WTC11 (cell line): ENCODE data around the gene COL25A1. TPM values are rescaled to one million over a fixed set of nuclear protein-coding genes. Genes with fewer than 3 reads are reported as not detected.

Experiments used
- ATAC-seq: fragments of 200-7000 bp; cut with Tn5 transposase; 2 replicates; pipeline ENCODE4 v1.10.0; 2021; ENCODE audit warnings: mild to moderate bottlenecking, moderate library complexity
- CTCF ChIA-PET: fragments of 300-600 bp; sonication (Branson Sonifier 250); formaldehyde crosslinking; loops from one replicate; lab custom pipeline; 2021; ENCODE audit warnings: antibody characterized with exemption; lab: Charles Lee
- POLR2A ChIA-PET: fragments of 350-600 bp; sonication (Branson Sonifier 250); formaldehyde crosslinking; loops from one replicate; lab custom pipeline; 2021; ENCODE audit warnings: antibody characterized with exemption; lab: Charles Lee
- DNase-seq: peaks from one replicate; pipeline ENCODE4 v3.0.0; 2021; ENCODE audit warnings: low spot score
- H3K27ac Mint-ChIP-seq: 2 replicates; pipeline ENCODE4 v1.8.0; 2021; ENCODE audit warnings: mixed read lengths
- H3K27me3 Mint-ChIP-seq: 2 replicates; pipeline ENCODE4 v1.8.0; 2021; ENCODE audit warnings: low read depth, mild to moderate bottlenecking, moderate library complexity, mixed read lengths
- H3K36me3 Mint-ChIP-seq: 2 replicates; pipeline ENCODE4 v1.8.0; 2021; ENCODE audit warnings: mixed read lengths
- H3K4me1 Mint-ChIP-seq: 2 replicates; pipeline ENCODE4 v1.8.0; 2022; ENCODE audit warnings: mixed read lengths
- H3K4me3 Mint-ChIP-seq: 2 replicates; pipeline ENCODE4 v1.8.0; 2021; ENCODE audit warnings: mild to moderate bottlenecking, moderate library complexity, mixed read lengths
- H3K9me3 Mint-ChIP-seq: 2 replicates; pipeline ENCODE4 v1.8.0; 2021; ENCODE audit warnings: mixed read lengths
- CBFB ChIP-seq: sonication (generic); formaldehyde crosslinking; IDR thresholded peaks from 2 replicates; pipeline ENCODE4 v1.8.1; 2022; ENCODE audit warnings: mild to moderate bottlenecking, low read depth, missing genetic modification reagents
- CDX4 ChIP-seq: fragments of 250-450 bp; sonication (Bioruptor Pico); IDR thresholded peaks from 2 replicates; pipeline ENCODE4 v1.9.0; 2021; ENCODE audit warnings: moderate library complexity, mild to moderate bottlenecking, inconsistent platforms, borderline replicate concordance
- CREM ChIP-seq: sonication (generic); formaldehyde crosslinking; IDR thresholded peaks from 2 replicates; pipeline ENCODE4 v1.8.1; 2022; ENCODE audit warnings: mild to moderate bottlenecking, missing genetic modification reagents, moderate library complexity
- ELF4 ChIP-seq: sonication (generic); formaldehyde crosslinking; IDR thresholded peaks from 2 replicates; pipeline ENCODE4 v1.8.1; 2022; ENCODE audit warnings: low read depth, mild to moderate bottlenecking, moderate library complexity, missing genetic modification reagents
- ESRRA ChIP-seq: sonication (generic); formaldehyde crosslinking; IDR thresholded peaks from 2 replicates; pipeline ENCODE4 v1.8.1; 2022; ENCODE audit warnings: mild to moderate bottlenecking, missing genetic modification reagents, borderline replicate concordance
- GABPB1 ChIP-seq: sonication (generic); formaldehyde crosslinking; IDR thresholded peaks from 2 replicates; pipeline ENCODE4 v1.8.1; 2023; ENCODE audit warnings: mild to moderate bottlenecking, missing genetic modification reagents
- HMGA2 ChIP-seq: fragments of 250-450 bp; sonication (Bioruptor Pico); IDR thresholded peaks from 2 replicates; pipeline ENCODE4 v1.4.0; 2021; ENCODE audit warnings: mild to moderate bottlenecking, moderate library complexity
- KAT7 ChIP-seq: sonication (generic); formaldehyde crosslinking; IDR thresholded peaks from 2 replicates; pipeline ENCODE4 v1.8.1; 2023; ENCODE audit warnings: missing genetic modification reagents, mild to moderate bottlenecking, borderline replicate concordance
- MXD4 ChIP-seq: fragments of 250-450 bp; sonication (Bioruptor Pico); IDR thresholded peaks from 2 replicates; pipeline ENCODE4 v1.8.0; 2021; ENCODE audit warnings: mild to moderate bottlenecking, moderate library complexity, borderline replicate concordance
- NR2C2 ChIP-seq: sonication (generic); formaldehyde crosslinking; IDR thresholded peaks from 2 replicates; pipeline ENCODE4 v1.8.0; 2022; ENCODE audit warnings: mild to moderate bottlenecking, missing genetic modification reagents
- SOX15 ChIP-seq: fragments of 250-450 bp; sonication (Bioruptor Pico); IDR thresholded peaks from 2 replicates; pipeline ENCODE4 v1.9.0; 2021; ENCODE audit warnings: mild to moderate bottlenecking
- TEAD4 ChIP-seq: sonication (generic); formaldehyde crosslinking; IDR thresholded peaks from 2 replicates; pipeline ENCODE4 v1.8.0; 2022; ENCODE audit warnings: mild to moderate bottlenecking, missing genetic modification reagents
- ZNF138 ChIP-seq: sonication (generic); formaldehyde crosslinking; conservative IDR thresholded peaks from 2 replicates; pipeline ENCODE4 v1.8.1; 2022; ENCODE audit warnings: mild to moderate bottlenecking, moderate library complexity, missing genetic modification reagents
- ZNF232 ChIP-seq: sonication (generic); formaldehyde crosslinking; IDR thresholded peaks from 2 replicates; pipeline ENCODE4 v1.8.0; 2022; ENCODE audit warnings: mild to moderate bottlenecking, missing genetic modification reagents
- ZNF423 ChIP-seq: fragments of 250-450 bp; sonication (Bioruptor Pico); IDR thresholded peaks from 2 replicates; pipeline ENCODE4 v2.1.2; 2022; ENCODE audit warnings: mild to moderate bottlenecking, moderate library complexity
- ZNF532 ChIP-seq: fragments of 250-450 bp; sonication (Bioruptor Pico); IDR thresholded peaks from 2 replicates; pipeline ENCODE4 v1.9.0; 2021; ENCODE audit warnings: mild to moderate bottlenecking, borderline replicate concordance
- ZNF671 ChIP-seq: fragments of 250-450 bp; sonication (Bioruptor Pico); IDR thresholded peaks from 2 replicates; pipeline ENCODE4 v1.8.0; 2021; ENCODE audit warnings: mild to moderate bottlenecking
- total RNA-seq: library from RNA; stranded (reverse); gene quantifications from 3 replicates; pipeline ENCODE4 v1.2.3, GENCODE V29; 2021
- TF ChIP-seq, protein P1 (sequence below): fragments of 250-450 bp; sonication (Bioruptor Pico); IDR thresholded peaks from 2 replicates; pipeline ENCODE4 v1.9.0; 2021; ENCODE audit warnings: mild to moderate bottlenecking
- TF ChIP-seq, protein P2 (sequence below): fragments of 250-450 bp; sonication (Bioruptor Pico); conservative IDR thresholded peaks from 2 replicates; pipeline ENCODE4 v1.9.0; 2021; ENCODE audit warnings: mild to moderate bottlenecking
- TF ChIP-seq, protein P3 (sequence below): sonication (generic); formaldehyde crosslinking; conservative IDR thresholded peaks from 2 replicates; pipeline ENCODE4 v1.8.1; 2023; ENCODE audit warnings: mild to moderate bottlenecking, low read depth, missing genetic modification reagents, moderate library complexity

COL25A1 gene
- total RNA-seq, 1 experiment from 2014 or later = 6.6 TPM

DNA sequence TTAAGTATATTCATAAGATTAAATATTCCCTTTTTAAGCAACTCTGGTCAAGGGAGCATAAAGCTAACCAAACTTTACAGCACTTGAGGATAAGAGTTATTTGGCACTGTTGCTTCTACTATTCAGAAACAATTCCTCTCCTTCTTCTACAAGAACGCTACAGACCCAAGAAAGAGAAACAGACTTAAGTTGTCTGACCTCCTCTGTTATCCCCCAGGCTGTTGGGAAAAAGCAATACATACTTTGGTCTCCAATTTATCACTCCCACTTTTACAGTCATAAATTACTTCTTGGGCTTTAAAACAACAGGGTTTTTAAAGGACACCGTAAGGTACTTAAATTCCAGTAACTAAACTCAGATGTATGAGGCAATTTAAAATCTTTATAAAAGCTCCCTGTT lies 147.4 kb downstream of the COL25A1 start:
- CTCF ChIA-PET = interaction anchor here (0.9 kb wide), 1 partner anchor 139 kb away, joined by 3 read pairs; no protein-coding TSS in a partner anchor
- no peak overlapping the region for H3K27ac Mint-ChIP-seq
- no peaks in the 10 kb centered on the region for H3K36me3 Mint-ChIP-seq
- H3K27me3 Mint-ChIP-seq = no peaks in the 10 kb centered on the region
- no peak overlapping the region for H3K4me3 Mint-ChIP-seq
- H3K9me3 Mint-ChIP-seq = no peaks in the 10 kb centered on the region
- no peaks in the 10 kb centered on the region for H3K4me1 Mint-ChIP-seq
- ATAC-seq (no peak), DNase-seq (no peak)
- TF ChIP-seq CREM (CRISPR knock-in tag) (no peak), ZNF423 (CRISPR knock-in tag) (no peak), ZNF671 (CRISPR knock-in tag) (no peak), GABPB1 (CRISPR knock-in tag) (no peak), CDX4 (CRISPR knock-in tag) (no peak), NR2C2 (CRISPR knock-in tag) (no peak), MXD4 (CRISPR knock-in tag) (no peak), ZNF138 (CRISPR knock-in tag) (no peak), SOX15 (CRISPR knock-in tag) (no peak), KAT7 (CRISPR knock-in tag) (no peak), TEAD4 (no peak), CBFB (no peak), ELF4 (CRISPR knock-in tag) (no peak), ZNF532 (CRISPR knock-in tag) (no peak), ZNF232 (CRISPR knock-in tag) (no peak), HMGA2 (CRISPR knock-in tag) (no peak), ESRRA (CRISPR knock-in tag) (no peak)
- TF ChIP-seq, protein P1, sequence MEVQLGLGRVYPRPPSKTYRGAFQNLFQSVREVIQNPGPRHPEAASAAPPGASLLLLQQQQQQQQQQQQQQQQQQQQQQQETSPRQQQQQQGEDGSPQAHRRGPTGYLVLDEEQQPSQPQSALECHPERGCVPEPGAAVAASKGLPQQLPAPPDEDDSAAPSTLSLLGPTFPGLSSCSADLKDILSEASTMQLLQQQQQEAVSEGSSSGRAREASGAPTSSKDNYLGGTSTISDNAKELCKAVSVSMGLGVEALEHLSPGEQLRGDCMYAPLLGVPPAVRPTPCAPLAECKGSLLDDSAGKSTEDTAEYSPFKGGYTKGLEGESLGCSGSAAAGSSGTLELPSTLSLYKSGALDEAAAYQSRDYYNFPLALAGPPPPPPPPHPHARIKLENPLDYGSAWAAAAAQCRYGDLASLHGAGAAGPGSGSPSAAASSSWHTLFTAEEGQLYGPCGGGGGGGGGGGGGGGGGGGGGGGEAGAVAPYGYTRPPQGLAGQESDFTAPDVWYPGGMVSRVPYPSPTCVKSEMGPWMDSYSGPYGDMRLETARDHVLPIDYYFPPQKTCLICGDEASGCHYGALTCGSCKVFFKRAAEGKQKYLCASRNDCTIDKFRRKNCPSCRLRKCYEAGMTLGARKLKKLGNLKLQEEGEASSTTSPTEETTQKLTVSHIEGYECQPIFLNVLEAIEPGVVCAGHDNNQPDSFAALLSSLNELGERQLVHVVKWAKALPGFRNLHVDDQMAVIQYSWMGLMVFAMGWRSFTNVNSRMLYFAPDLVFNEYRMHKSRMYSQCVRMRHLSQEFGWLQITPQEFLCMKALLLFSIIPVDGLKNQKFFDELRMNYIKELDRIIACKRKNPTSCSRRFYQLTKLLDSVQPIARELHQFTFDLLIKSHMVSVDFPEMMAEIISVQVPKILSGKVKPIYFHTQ (CRISPR knock-in tag) = no peak
- TF ChIP-seq, protein P2, sequence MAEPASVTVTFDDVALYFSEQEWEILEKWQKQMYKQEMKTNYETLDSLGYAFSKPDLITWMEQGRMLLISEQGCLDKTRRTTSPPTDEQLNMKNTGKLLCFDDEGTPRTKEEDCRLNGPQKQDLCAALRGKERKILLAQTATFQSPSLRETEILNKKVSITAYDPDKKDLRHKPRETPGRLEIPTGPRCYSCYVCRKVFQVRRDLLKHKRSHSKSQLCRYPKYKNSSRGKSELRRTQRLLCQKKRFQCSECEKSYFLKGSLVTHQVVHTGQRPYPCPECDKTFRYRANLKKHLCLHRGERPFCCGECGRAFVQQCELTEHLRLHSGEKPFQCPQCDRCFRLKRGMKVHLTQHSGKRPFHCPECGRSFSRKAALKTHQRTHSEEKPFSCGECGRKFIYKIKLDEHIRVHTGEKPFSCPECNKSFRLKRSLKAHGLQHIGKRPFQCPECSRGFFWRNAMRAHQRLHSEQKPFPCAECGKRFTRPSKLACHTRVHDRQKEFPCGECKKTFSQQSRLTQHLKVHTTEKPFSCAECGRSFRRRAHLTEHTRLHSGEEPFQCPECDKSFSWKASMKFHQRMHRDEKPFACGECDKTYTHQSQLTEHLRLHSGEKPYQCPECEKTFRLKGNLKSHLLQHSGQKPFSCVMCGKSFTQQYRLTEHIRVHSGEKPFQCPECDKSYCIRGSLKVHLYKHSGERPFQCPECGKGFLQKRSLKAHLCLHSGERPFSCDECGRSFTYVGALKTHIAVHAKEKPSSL = no peak
- TF ChIP-seq, protein P3, sequence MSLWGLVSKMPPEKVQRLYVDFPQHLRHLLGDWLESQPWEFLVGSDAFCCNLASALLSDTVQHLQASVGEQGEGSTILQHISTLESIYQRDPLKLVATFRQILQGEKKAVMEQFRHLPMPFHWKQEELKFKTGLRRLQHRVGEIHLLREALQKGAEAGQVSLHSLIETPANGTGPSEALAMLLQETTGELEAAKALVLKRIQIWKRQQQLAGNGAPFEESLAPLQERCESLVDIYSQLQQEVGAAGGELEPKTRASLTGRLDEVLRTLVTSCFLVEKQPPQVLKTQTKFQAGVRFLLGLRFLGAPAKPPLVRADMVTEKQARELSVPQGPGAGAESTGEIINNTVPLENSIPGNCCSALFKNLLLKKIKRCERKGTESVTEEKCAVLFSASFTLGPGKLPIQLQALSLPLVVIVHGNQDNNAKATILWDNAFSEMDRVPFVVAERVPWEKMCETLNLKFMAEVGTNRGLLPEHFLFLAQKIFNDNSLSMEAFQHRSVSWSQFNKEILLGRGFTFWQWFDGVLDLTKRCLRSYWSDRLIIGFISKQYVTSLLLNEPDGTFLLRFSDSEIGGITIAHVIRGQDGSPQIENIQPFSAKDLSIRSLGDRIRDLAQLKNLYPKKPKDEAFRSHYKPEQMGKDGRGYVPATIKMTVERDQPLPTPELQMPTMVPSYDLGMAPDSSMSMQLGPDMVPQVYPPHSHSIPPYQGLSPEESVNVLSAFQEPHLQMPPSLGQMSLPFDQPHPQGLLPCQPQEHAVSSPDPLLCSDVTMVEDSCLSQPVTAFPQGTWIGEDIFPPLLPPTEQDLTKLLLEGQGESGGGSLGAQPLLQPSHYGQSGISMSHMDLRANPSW (CRISPR knock-in tag) = no peak
- POLR2A ChIA-PET = no interaction called here
